Natural killer cell (primary cell): Measurements from ENCODE around the gene GATA5. TPM values are rescaled to one million over a fixed set of nuclear protein-coding genes. Genes with fewer than 3 reads are reported as not detected.

ENCODE experiments used
- ATAC-seq, 3 donors: fragments of 150-1000 bp in 2 of 3; fragments of 200-7000 bp in 1 of 3; cut with Tn5 transposase; 1 replicate in 1 of 3; 2 replicates in 2 of 3; pipeline ENCODE4 v1.10.0; 2021; ENCODE audit warnings: mild to moderate bottlenecking in 2 of 3, moderate library complexity in 2 of 3
- DNase-seq, 2 donors: peaks; one replicate each; pipeline versions ENCODE4 v3.0.0 to v3.0.0-alpha.2; 2013 to 2021; ENCODE audit warnings: mixed read lengths in 1 of 2
- H3K27ac ChIP-seq: one replicate; pipeline ENCODE4 v1.5.1; 2013; ENCODE audit warnings: mild to moderate bottlenecking, low read length
- H3K27me3 ChIP-seq: one replicate; pipeline ENCODE4 v1.6.1; 2013; ENCODE audit warnings: low read length; ENCODE audit not compliant: control insufficient read depth, insufficient read depth
- H3K36me3 ChIP-seq: one replicate; pipeline ENCODE4 v1.6.1; 2013; ENCODE audit warnings: low read length; ENCODE audit not compliant: control insufficient read depth, insufficient read depth
- H3K4me1 ChIP-seq: one replicate; pipeline ENCODE4 v1.6.1; 2013; ENCODE audit warnings: low read length; ENCODE audit not compliant: control insufficient read depth, insufficient read depth
- H3K4me3 ChIP-seq: one replicate; pipeline ENCODE4 v1.5.1; 2013; ENCODE audit warnings: low read length
- H3K9me3 ChIP-seq: one replicate; pipeline ENCODE4 v1.6.1; 2013; ENCODE audit warnings: low read length; ENCODE audit not compliant: control insufficient read depth, insufficient read depth
- H3K27ac Mint-ChIP-seq, 2 donors: one replicate each; pipeline ENCODE4 v1.8.0; 2022; ENCODE audit warnings: mild to moderate bottlenecking in 2 of 2, mixed read lengths in 2 of 2, moderate library complexity in 1 of 2
- H3K27me3 Mint-ChIP-seq, 2 donors: one replicate each; pipeline ENCODE4 v1.8.0; 2022; ENCODE audit warnings: low read depth in 2 of 2, mixed read lengths in 2 of 2
- H3K36me3 Mint-ChIP-seq: one replicate; pipeline ENCODE4 v1.8.0; 2022; ENCODE audit warnings: mixed read lengths
- H3K4me1 Mint-ChIP-seq, 2 donors: one replicate each; pipeline ENCODE4 v1.8.0; 2022; ENCODE audit warnings: mixed read lengths in 2 of 2
- H3K4me3 Mint-ChIP-seq: one replicate; pipeline ENCODE4 v1.8.0; 2022; ENCODE audit warnings: mild to moderate bottlenecking, moderate library complexity, mixed read lengths
- H3K9me3 Mint-ChIP-seq, 2 donors: one replicate each; pipeline ENCODE4 v1.8.0; 2022; ENCODE audit warnings: mixed read lengths in 2 of 2
- WGBS: methylation state at CpG from one replicate; pipeline ENCODE4 v1.1.7; 2013; ENCODE audit warnings: missing lambda C conversion rate; ENCODE audit not compliant: insufficient coverage; 5-methylcytosine and 5-hydroxymethylcytosine counted together
- intact Hi-C: fragments of 100-400 bp; cut with micrococcal nuclease; formaldehyde crosslinking; loops from one replicate; pipeline ENCODE4 v1.14.2; 2022
- total RNA-seq, 4 donors: library from RNA; stranded (reverse); fragments of 120-200 nt in 1 of 4; gene quantifications; one replicate each; pipeline versions ENCODE4 v1.2.3 to v1.2.4, GENCODE V29; 2013 to 2022
- TF ChIP-seq, protein P1 (sequence below): fragments of 200-600 bp; IDR thresholded peaks from one replicate; pipeline ENCODE4 v1.8.0; 2022; ENCODE audit warnings: antibody characterized with exemption

The GATA5 gene
- total RNA-seq, 3 donors from 2014 or later (not counting 1 experiment from before 2014, with no cell fraction given) = not detected

DNA sequence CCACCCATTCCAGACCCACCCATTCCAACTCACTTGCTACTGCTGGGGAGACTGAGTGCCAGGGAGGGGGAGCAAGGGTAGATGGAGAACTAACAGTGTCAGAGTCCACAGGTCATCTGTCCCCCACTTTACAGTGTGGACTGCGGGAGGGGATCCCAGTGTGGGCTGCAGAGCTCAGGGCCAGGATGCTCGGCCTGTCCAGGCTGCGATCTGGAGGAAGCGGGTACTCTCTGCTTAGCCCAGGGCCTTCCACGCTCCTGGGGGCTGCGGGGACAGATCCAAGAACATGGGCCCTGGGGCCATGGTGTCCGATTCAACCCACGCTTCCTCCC lies 14.1 kb upstream of the GATA5 start:
- no peaks in the 10 kb centered on the region for H3K9me3 ChIP-seq
- no peak for ATAC-seq
- peaks cover 9% of the 10 kb centered on the region for H3K4me1 ChIP-seq
- TF ChIP-seq, protein P1, sequence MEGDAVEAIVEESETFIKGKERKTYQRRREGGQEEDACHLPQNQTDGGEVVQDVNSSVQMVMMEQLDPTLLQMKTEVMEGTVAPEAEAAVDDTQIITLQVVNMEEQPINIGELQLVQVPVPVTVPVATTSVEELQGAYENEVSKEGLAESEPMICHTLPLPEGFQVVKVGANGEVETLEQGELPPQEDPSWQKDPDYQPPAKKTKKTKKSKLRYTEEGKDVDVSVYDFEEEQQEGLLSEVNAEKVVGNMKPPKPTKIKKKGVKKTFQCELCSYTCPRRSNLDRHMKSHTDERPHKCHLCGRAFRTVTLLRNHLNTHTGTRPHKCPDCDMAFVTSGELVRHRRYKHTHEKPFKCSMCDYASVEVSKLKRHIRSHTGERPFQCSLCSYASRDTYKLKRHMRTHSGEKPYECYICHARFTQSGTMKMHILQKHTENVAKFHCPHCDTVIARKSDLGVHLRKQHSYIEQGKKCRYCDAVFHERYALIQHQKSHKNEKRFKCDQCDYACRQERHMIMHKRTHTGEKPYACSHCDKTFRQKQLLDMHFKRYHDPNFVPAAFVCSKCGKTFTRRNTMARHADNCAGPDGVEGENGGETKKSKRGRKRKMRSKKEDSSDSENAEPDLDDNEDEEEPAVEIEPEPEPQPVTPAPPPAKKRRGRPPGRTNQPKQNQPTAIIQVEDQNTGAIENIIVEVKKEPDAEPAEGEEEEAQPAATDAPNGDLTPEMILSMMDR = no peak
- H3K4me3 Mint-ChIP-seq = no peak overlapping the region
- whole genome bisulfite sequencing = 97% methylated on average over 8 of the region's 8 CpGs
- H3K36me3 Mint-ChIP-seq = no peaks in the 10 kb centered on the region
- H3K27me3 Mint-ChIP-seq = peaks cover 17 to 27% of the 10 kb centered on the region in 2 donors
- no peak overlapping the region for H3K27ac Mint-ChIP-seq
- no peak overlapping the region for H3K27ac ChIP-seq
- no peaks in the 10 kb centered on the region for H3K4me1 Mint-ChIP-seq
- H3K9me3 Mint-ChIP-seq = no peaks in the 10 kb centered on the region
- no peak overlapping the region for H3K4me3 ChIP-seq
- no peak for DNase-seq
- H3K27me3 ChIP-seq = peaks cover 12% of the 10 kb centered on the region
- intact Hi-C loops = no loop called here
- no peaks in the 10 kb centered on the region for H3K36me3 ChIP-seq

DNA sequence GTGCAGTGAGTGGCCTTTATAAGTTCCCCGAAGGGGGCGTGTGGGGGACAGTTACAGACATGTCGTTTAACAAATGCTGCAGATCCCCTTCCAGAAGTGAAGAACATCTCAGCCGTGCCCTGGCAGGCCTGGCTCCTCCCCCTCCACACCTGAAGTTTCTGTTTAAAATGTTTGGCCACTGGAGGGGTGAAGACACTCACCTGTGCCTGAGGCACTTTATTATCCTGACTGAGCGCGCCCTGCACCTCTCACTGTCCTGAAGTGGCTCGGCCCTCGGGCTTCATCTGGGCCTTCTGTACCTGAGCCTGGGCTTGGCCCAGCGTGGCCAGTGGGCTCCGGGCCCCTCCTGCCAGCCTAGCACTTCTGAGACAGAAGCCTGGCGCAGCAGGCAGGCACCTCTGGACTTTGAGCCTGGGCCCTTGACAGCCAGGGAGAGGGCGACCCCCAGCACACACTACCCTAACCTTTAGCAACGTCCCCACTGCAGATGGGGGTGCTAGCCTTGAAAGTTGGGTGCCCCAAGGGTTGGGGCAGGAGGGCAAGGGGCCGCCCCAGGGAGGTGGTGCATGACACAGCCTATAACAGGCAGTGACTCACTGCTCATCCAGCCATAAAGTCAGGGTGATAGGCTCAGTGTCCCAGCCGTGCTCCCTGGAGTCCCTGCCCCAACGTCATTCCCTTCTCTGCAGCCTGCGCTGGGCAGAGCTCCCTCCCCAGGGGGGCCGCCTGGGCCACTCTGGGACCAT lies 13.6 kb upstream of the GATA5 start:
- peaks cover 15% of the 10 kb centered on the region for H3K27me3 ChIP-seq
- no peak overlapping the region for H3K27ac ChIP-seq
- ATAC-seq = no peak
- Mint-ChIP-seq H3K27me3 (peaks cover 17 to 27% of the 10 kb centered on the region in 2 donors), H3K9me3 (no peaks in the 10 kb centered on the region), H3K36me3 (no peaks in the 10 kb centered on the region), H3K27ac (no peak overlapping the region), H3K4me3 (no peak overlapping the region), H3K4me1 (no peaks in the 10 kb centered on the region)
- H3K36me3 ChIP-seq = no peaks in the 10 kb centered on the region
- DNase-seq = no peak
- 80% methylated on average over 17 of the region's 18 CpGs for WGBS
- no peaks in the 10 kb centered on the region for H3K9me3 ChIP-seq
- H3K4me3 ChIP-seq = no peak overlapping the region
- intact Hi-C loops = no loop called here
- peaks cover 4% of the 10 kb centered on the region for H3K4me1 ChIP-seq
- TF ChIP-seq, protein P1 = no peak

DNA sequence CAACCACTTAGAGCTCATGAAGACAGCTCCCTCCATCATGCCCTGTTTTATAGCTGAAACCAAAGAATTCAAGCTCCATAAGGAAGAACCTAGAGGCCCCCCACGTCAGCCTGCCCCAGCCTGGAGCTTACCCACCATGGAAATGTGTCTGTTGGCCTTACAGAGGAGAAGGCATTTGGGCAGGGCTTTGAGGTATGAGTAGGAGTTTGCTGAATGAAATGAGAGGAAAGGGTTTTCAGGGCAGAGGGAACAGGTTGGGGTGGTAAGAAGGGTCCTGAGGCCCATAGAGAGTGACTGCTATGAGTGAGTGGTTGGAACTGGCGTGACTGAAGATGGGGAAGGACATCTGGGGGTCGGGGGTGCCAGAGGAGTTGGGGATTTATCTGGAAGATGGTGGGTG lies 12.7 kb upstream of the GATA5 start:
- H3K27me3 Mint-ChIP-seq = peaks cover 17 to 27% of the 10 kb centered on the region in 2 donors
- Histone ChIP-seq H3K27ac (no peak overlapping the region), H3K4me3 (no peak overlapping the region), H3K36me3 (no peaks in the 10 kb centered on the region), H3K27me3 (peaks cover 19% of the 10 kb centered on the region), H3K4me1 (no peaks in the 10 kb centered on the region), H3K9me3 (no peaks in the 10 kb centered on the region)
- H3K36me3 Mint-ChIP-seq = no peaks in the 10 kb centered on the region
- TF ChIP-seq, protein P1 = no peak
- intact Hi-C loops = no loop called here
- WGBS = 86% methylated on average over 3 of the region's 3 CpGs
- DNase-seq = no peak
- H3K9me3 Mint-ChIP-seq = no peaks in the 10 kb centered on the region
- ATAC-seq = no peak
- H3K4me3 Mint-ChIP-seq = no peak overlapping the region
- H3K27ac Mint-ChIP-seq = no peak overlapping the region
- H3K4me1 Mint-ChIP-seq = no peaks in the 10 kb centered on the region
